MM.1S (cell line): ENCODE results near the gene PTCHD1.

Experiments used
- EZH2 ChIP-seq: fragments of 300-600 bp; sonication (generic); optimal IDR thresholded peaks from 2 replicates; pipeline ENCODE3; 2017; ENCODE audit warnings: low read depth, mild to moderate bottlenecking, antibody characterized with exemption, low read length, mixed read lengths
- EZH2phosphoT487 ChIP-seq: fragments of 300-600 bp; sonication (generic); IDR thresholded peaks from 2 replicates; pipeline ENCODE4 v1.6.1; 2018; ENCODE audit warnings: antibody characterized with exemption, low read length
- TF ChIP-seq, protein P1 (sequence below): fragments of 300-600 bp; sonication (generic); IDR thresholded peaks from 2 replicates; pipeline ENCODE4 v1.5.1; 2016; ENCODE audit warnings: antibody characterized with exemption, low read length, mixed read lengths

DNA sequence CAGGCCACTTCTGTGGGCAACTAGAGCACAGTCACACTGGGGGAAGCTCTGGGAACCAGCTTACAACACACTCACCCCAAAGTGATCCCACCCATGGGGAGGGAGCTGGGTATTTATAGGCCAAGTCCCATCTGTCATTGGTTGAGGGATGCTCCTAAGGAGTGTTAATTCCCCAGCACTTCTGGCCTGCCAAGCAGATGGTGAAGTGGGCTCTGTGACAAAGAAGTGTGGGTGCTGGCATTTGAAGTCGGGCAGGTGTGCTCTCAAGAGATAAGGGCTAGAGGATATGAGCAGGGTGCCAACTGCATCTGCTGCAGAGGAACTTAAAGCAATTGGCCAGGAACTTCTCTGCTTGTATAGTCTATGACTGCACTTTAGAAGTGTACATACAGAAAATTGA is 30.9 kb downstream of the PTCHD1 start:
- TF ChIP-seq, protein P1, sequence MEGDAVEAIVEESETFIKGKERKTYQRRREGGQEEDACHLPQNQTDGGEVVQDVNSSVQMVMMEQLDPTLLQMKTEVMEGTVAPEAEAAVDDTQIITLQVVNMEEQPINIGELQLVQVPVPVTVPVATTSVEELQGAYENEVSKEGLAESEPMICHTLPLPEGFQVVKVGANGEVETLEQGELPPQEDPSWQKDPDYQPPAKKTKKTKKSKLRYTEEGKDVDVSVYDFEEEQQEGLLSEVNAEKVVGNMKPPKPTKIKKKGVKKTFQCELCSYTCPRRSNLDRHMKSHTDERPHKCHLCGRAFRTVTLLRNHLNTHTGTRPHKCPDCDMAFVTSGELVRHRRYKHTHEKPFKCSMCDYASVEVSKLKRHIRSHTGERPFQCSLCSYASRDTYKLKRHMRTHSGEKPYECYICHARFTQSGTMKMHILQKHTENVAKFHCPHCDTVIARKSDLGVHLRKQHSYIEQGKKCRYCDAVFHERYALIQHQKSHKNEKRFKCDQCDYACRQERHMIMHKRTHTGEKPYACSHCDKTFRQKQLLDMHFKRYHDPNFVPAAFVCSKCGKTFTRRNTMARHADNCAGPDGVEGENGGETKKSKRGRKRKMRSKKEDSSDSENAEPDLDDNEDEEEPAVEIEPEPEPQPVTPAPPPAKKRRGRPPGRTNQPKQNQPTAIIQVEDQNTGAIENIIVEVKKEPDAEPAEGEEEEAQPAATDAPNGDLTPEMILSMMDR, result no peak
- TF ChIP-seq EZH2phosphoT487 (no peak), EZH2 (no peak)
